Endodermal cell (in vitro differentiated cells): Measurements from ENCODE around the gene PI4K2A. TPM values are rescaled to one million over a fixed set of nuclear protein-coding genes. Genes with fewer than 3 reads are reported as not detected.
"Not testable (repeated sequence)": the region's sequence is repeated elsewhere in the genome, so short reads cannot be mapped to it uniquely, and the experiment has no call there.

Source experiments
- DNase-seq: peaks from one replicate; pipeline ENCODE4 v3.0.0-alpha.2; 2017
- H3K27ac ChIP-seq: 2 replicates; pipeline ENCODE4 v1.5.1; 2013; ENCODE audit warnings: mild to moderate bottlenecking, low read depth, low read length, moderate library complexity
- H3K27me3 ChIP-seq: 2 replicates; pipeline ENCODE4 v1.6.1; 2013; ENCODE audit warnings: mild to moderate bottlenecking, low read length, moderate library complexity; ENCODE audit not compliant: insufficient read depth, control insufficient read depth, poor library complexity, severe bottlenecking
- H3K36me3 ChIP-seq: 2 replicates; pipeline ENCODE4 v1.7.0; 2013; ENCODE audit warnings: mild to moderate bottlenecking, low read length, moderate library complexity; ENCODE audit not compliant: control insufficient read depth, insufficient read depth
- H3K4me1 ChIP-seq: one replicate; pipeline ENCODE4 v1.7.0; 2013; ENCODE audit warnings: low read length; ENCODE audit not compliant: control insufficient read depth, insufficient read depth
- H3K4me3 ChIP-seq: 2 replicates; pipeline ENCODE4 v1.5.1; 2013; ENCODE audit warnings: mild to moderate bottlenecking, low read length, moderate library complexity
- H3K9ac ChIP-seq: 2 replicates; pipeline ENCODE4 v1.6.1; 2013; ENCODE audit warnings: mild to moderate bottlenecking, low read length, moderate library complexity; ENCODE audit not compliant: poor library complexity, severe bottlenecking; ENCODE audit errors: extremely low read depth
- H3K9me3 ChIP-seq: 2 replicates; pipeline ENCODE4 v1.6.1; 2013; ENCODE audit warnings: mild to moderate bottlenecking, low read length, moderate library complexity; ENCODE audit not compliant: control insufficient read depth
- H3K27ac Mint-ChIP-seq: 2 replicates; pipeline ENCODE4 v1.8.0; 2020; ENCODE audit warnings: mixed read lengths
- H3K27me3 Mint-ChIP-seq: 2 replicates; pipeline ENCODE4 v1.8.0; 2021; ENCODE audit warnings: mild to moderate bottlenecking, mixed read lengths; ENCODE audit not compliant: insufficient read depth
- H3K36me3 Mint-ChIP-seq: 2 replicates; pipeline ENCODE4 v1.8.0; 2020; ENCODE audit warnings: low read depth, mixed read lengths
- H3K4me1 Mint-ChIP-seq: 2 replicates; pipeline ENCODE4 v1.8.0; 2020; ENCODE audit warnings: mixed read lengths
- H3K4me3 Mint-ChIP-seq: 2 replicates; pipeline ENCODE4 v1.8.0; 2020; ENCODE audit warnings: mild to moderate bottlenecking, moderate library complexity, mixed read lengths
- H3K9me3 Mint-ChIP-seq: 2 replicates; pipeline ENCODE4 v1.8.0; 2020; ENCODE audit warnings: mild to moderate bottlenecking, mixed read lengths
- CTCF ChIP-seq: fragments of 200-600 bp; sonication (generic); conservative IDR thresholded peaks from 2 replicates; pipeline ENCODE4 v1.5.0; 2021; ENCODE audit warnings: antibody characterized with exemption, mild to moderate bottlenecking
- WGBS, 2 experiments: methylation state at CpG; one replicate each; pipeline versions ENCODE4 v1.1.5 to v1.1.7; 2013; ENCODE audit warnings: missing lambda C conversion rate in 2 of 2, mixed read lengths in 1 of 2; ENCODE audit not compliant: insufficient coverage in 1 of 2, insufficient read length in 1 of 2; 5-methylcytosine and 5-hydroxymethylcytosine counted together
- total RNA-seq, 2 donors: library from RNA; stranded (reverse); fragmentation: NEBNext Ultra II Directional in 1 of 2; extraction: Animal tissue kit (Norgen Biotek cat#: 25700) in 1 of 2; gene quantifications; 2 replicates in 1 of 2; 3 replicates in 1 of 2; pipeline ENCODE4 v1.2.1, GENCODE V29; 2021

PI4K2A gene
- total RNA-seq, 2 donors from 2014 or later: 14.5 to 18.1 TPM

GRCh38 chr10:97640868-97641811 lies 669 bp downstream of the PI4K2A start:
- no peak for TF ChIP-seq CTCF
- H3K4me1 Mint-ChIP-seq: peaks cover 10% of the 10 kb centered on the region
- DNase-seq: peak; percentile 83

DNA sequence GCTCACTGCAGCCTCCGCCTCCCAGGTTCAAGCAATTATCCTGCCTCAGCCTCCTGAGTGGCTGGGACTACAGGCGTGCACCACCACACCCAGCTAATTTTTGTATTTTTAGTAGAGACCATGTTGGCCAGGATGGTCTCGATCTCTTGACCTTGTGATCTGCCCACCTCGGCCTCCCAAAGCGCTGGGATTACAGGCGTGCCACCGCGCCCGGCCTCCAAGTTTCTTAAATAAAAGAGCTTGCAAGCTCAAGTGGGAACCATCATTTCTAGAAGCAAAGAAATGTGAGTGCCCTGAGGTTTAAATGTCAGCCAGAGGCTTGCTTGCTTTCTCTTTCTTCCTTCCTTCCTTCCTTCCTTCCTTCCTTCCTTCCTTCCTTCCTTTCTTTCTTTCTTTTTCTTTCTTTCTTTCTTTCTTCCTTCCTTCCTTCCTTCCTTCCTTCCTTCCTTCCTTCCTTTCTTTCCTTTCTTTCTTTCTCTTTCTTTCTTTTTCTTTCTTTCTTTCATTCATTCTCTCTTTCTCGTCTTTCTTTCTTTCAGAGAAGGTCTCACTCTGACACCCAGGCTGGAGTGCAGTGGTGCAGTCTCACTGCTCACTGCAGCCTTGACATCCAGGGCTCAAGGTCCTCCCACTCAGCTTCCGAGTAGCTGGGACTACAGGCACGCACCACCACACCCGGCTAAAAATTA lies 2.1 kb downstream of the PI4K2A start:
- H3K36me3 Mint-ChIP-seq: peaks cover 32% of the 10 kb centered on the region
- not testable (repeated sequence) for H3K27ac Mint-ChIP-seq, H3K27me3 Mint-ChIP-seq, DNase-seq, H3K4me1 ChIP-seq, H3K9me3 Mint-ChIP-seq, H3K27ac ChIP-seq, H3K27me3 ChIP-seq, H3K9me3 ChIP-seq, H3K9ac ChIP-seq, H3K4me1 Mint-ChIP-seq
- peak overlapping the region; percentile 97 for H3K4me3 ChIP-seq
- 87 to 92% methylated on average over 10 to 13 of the region's 13 CpGs for WGBS, 2 experiments
- H3K36me3 ChIP-seq: peaks cover 28% of the 10 kb centered on the region
- peak overlapping the region; percentile 88 for H3K4me3 Mint-ChIP-seq

More at GRCh38 chr10:97640868-97641811, 669 bp downstream of the PI4K2A start:
- Histone ChIP-seq H3K27ac (peak overlapping the region; percentile 38), H3K4me1 (no peaks in the 10 kb centered on the region), H3K9me3 (no peaks in the 10 kb centered on the region), H3K4me3 (peak overlapping the region; percentile 97), H3K27me3 (no peaks in the 10 kb centered on the region), H3K36me3 (peaks cover 23% of the 10 kb centered on the region), H3K9ac (peak overlapping the region; percentile 69)
- Mint-ChIP-seq H3K36me3 (peaks cover 29% of the 10 kb centered on the region), H3K27me3 (no peaks in the 10 kb centered on the region), H3K4me3 (peak overlapping the region; percentile 88), H3K9me3 (no peaks in the 10 kb centered on the region), H3K27ac (peak overlapping the region; percentile 91)
- WGBS, 2 experiments: 1 to 2% methylated on average over 25 to 67 of the region's 67 CpGs

DNA sequence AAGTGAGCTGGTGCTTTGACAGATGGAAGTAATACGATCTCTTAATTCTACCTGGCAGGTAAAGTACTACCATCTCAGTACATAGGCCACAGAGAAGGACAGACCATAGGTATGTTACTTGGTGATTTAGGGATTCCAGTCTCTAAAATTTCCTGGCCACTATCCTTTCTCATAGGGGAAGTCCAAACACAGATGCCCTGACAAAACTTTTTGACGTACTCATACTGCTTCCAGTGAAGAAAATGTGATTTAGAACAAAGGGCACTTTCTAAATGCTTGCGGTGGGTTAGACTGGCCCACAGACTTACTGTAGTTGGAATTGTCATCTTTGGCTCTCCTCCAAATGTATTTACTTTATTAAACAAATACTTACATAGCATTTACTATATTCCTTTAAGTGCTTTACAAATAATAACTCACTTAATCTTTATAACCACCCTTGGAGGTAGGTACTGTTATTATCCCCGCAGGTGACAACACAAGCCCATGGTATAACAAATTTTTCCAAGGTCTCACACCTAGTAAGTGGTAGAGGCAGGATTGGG lies 3.0 kb downstream of the PI4K2A start:
- WGBS, 2 experiments: 82 to 100% methylated on average over 3 to 4 of the region's 4 CpGs
- no peak for TF ChIP-seq CTCF
- peaks cover 32% of the 10 kb centered on the region for H3K36me3 Mint-ChIP-seq
- H3K4me1 Mint-ChIP-seq: peaks cover 12% of the 10 kb centered on the region
- H3K9me3 ChIP-seq: no peaks in the 10 kb centered on the region
- no peak overlapping the region for H3K4me3 ChIP-seq
- no peak overlapping the region for H3K4me3 Mint-ChIP-seq
- H3K27ac ChIP-seq: no peak overlapping the region
- no peaks in the 10 kb centered on the region for H3K27me3 ChIP-seq
- H3K9ac ChIP-seq: no peak overlapping the region
- no peaks in the 10 kb centered on the region for H3K4me1 ChIP-seq
- no peak overlapping the region for H3K27ac Mint-ChIP-seq
- H3K36me3 ChIP-seq: peaks cover 29% of the 10 kb centered on the region
- H3K9me3 Mint-ChIP-seq: no peaks in the 10 kb centered on the region
- H3K27me3 Mint-ChIP-seq: no peaks in the 10 kb centered on the region
- no peak for DNase-seq
